Trophoblast cell (in vitro differentiated cells and primary cell): Measurements from ENCODE around the gene HIVEP3.

ENCODE experiments used
- DNase-seq, 2 donors: peaks; one replicate each; pipeline ENCODE4 v3.0.0-alpha.2; 2016
- H2AFZ ChIP-seq: 2 replicates; pipeline ENCODE4 v1.6.1; 2013; ENCODE audit warnings: low read length, moderate library complexity, mild to moderate bottlenecking; ENCODE audit not compliant: insufficient read depth, poor library complexity
- H2AK5ac ChIP-seq: 2 replicates; pipeline ENCODE4 v1.6.1; 2013; ENCODE audit warnings: mild to moderate bottlenecking, low read length
- H2BK120ac ChIP-seq: 2 replicates; pipeline ENCODE4 v1.6.1; 2013; ENCODE audit warnings: low read length, mild to moderate bottlenecking, moderate library complexity; ENCODE audit not compliant: insufficient read depth, poor library complexity
- H2BK12ac ChIP-seq: 2 replicates; pipeline ENCODE4 v1.6.1; 2013; ENCODE audit warnings: mild to moderate bottlenecking, low read length, moderate library complexity
- H2BK5ac ChIP-seq: 2 replicates; pipeline ENCODE4 v1.6.1; 2013; ENCODE audit warnings: low read length, low read depth, moderate library complexity, mild to moderate bottlenecking; ENCODE audit not compliant: poor library complexity
- H3K14ac ChIP-seq: 2 replicates; pipeline ENCODE4 v1.6.1; 2013; ENCODE audit warnings: mild to moderate bottlenecking, low read length
- H3K18ac ChIP-seq: 2 replicates; pipeline ENCODE4 v1.6.1; 2013; ENCODE audit warnings: mild to moderate bottlenecking, low read length
- H3K23ac ChIP-seq: 2 replicates; pipeline ENCODE4 v1.6.1; 2013; ENCODE audit warnings: low read length
- H3K27ac ChIP-seq: 2 replicates; pipeline ENCODE4 v1.5.1; 2013; ENCODE audit warnings: low read depth, mild to moderate bottlenecking, inconsistent platforms, low read length, moderate library complexity
- H3K27me3 ChIP-seq: 2 replicates; pipeline ENCODE4 v1.6.1; 2013; ENCODE audit warnings: inconsistent platforms, mild to moderate bottlenecking, low read length, moderate library complexity; ENCODE audit not compliant: insufficient read depth
- H3K36me3 ChIP-seq, 2 experiments: 1 replicate in 1 of 2; 2 replicates in 1 of 2; pipeline ENCODE4 v1.6.1; 2013; ENCODE audit warnings: low read length in 2 of 2, mild to moderate bottlenecking in 2 of 2, moderate library complexity in 1 of 2; ENCODE audit not compliant: insufficient read depth in 2 of 2, control insufficient read depth in 1 of 2
- H3K4ac ChIP-seq: 2 replicates; pipeline ENCODE4 v1.6.1; 2013; ENCODE audit warnings: low read depth, mild to moderate bottlenecking, low read length, moderate library complexity
- H3K4me1 ChIP-seq, 2 experiments: 1 replicate in 1 of 2; 2 replicates in 1 of 2; pipeline ENCODE4 v1.6.1; 2013; ENCODE audit warnings: low read length in 2 of 2, mild to moderate bottlenecking in 2 of 2, moderate library complexity in 1 of 2; ENCODE audit not compliant: insufficient read depth in 2 of 2, control insufficient read depth in 1 of 2
- H3K4me2 ChIP-seq: 2 replicates; pipeline ENCODE4 v1.6.1; 2013; ENCODE audit warnings: inconsistent platforms, mild to moderate bottlenecking, low read length, moderate library complexity
- H3K4me3 ChIP-seq: 2 replicates; pipeline ENCODE4 v1.5.1; 2013; ENCODE audit warnings: mild to moderate bottlenecking, low read depth, low read length, inconsistent platforms
- H3K79me1 ChIP-seq: one replicate; pipeline ENCODE4 v1.6.1; 2013; ENCODE audit warnings: low read length
- H3K79me2 ChIP-seq: 2 replicates; pipeline ENCODE4 v1.6.1; 2013; ENCODE audit warnings: low read length, mild to moderate bottlenecking; ENCODE audit not compliant: control insufficient read depth, insufficient read depth, poor library complexity
- H3K9ac ChIP-seq: 2 replicates; pipeline ENCODE4 v1.6.1; 2013; ENCODE audit warnings: mild to moderate bottlenecking, low read length
- H3K9me3 ChIP-seq: 2 replicates; pipeline ENCODE4 v1.6.1; 2013; ENCODE audit warnings: low read depth, mild to moderate bottlenecking, control low read depth, inconsistent platforms, low read length; ENCODE audit not compliant: insufficient read depth
- H4K12ac ChIP-seq: 2 replicates; pipeline ENCODE4 v1.6.1; 2013; ENCODE audit warnings: low read depth, mild to moderate bottlenecking, low read length, moderate library complexity
- H4K8ac ChIP-seq: 2 replicates; pipeline ENCODE4 v1.6.1; 2013; ENCODE audit warnings: low read depth, mild to moderate bottlenecking, low read length, moderate library complexity
- H4K91ac ChIP-seq: one replicate; pipeline ENCODE4 v1.6.1; 2013; ENCODE audit warnings: low read depth, mild to moderate bottlenecking, low read length, moderate library complexity
- WGBS: extraction: QIAGEN DNeasy Blood & Tissue Kit; methylation state at CpG from one replicate; pipeline ENCODE4 v1.1.7; 2013; ENCODE audit warnings: missing lambda C conversion rate; ENCODE audit not compliant: insufficient read length, insufficient coverage; ENCODE audit errors: extremely low coverage; 5-methylcytosine and 5-hydroxymethylcytosine counted together

Gene HIVEP3

GRCh38 chr1:41566969-41567368 lies 351.8 kb downstream of the HIVEP3 start:
- H3K27ac ChIP-seq = no peak overlapping the region
- H4K91ac ChIP-seq = no peak overlapping the region
- no peak overlapping the region for H2AK5ac ChIP-seq
- H3K18ac ChIP-seq = no peak overlapping the region
- no peak for DNase-seq
- H3K79me2 ChIP-seq = no peaks in the 10 kb centered on the region
- no peak overlapping the region for H3K4ac ChIP-seq
- H2BK12ac ChIP-seq = no peak overlapping the region
- no peak overlapping the region for H2BK120ac ChIP-seq
- no peak overlapping the region for H4K12ac ChIP-seq
- H3K27me3 ChIP-seq = peaks cover 2% of the 10 kb centered on the region
- H3K4me1 ChIP-seq = no peaks in the 10 kb centered on the region
- H3K23ac ChIP-seq = no peak overlapping the region
- peaks cover 3% of the 10 kb centered on the region for H3K9me3 ChIP-seq
- H3K4me2 ChIP-seq = no peak overlapping the region
- no CpG with 5 or more reads among the region's 2 CpGs for WGBS
- no peak overlapping the region for H4K8ac ChIP-seq
- no peak overlapping the region for H2AFZ ChIP-seq
- no peaks in the 10 kb centered on the region for H3K79me1 ChIP-seq
- no peaks in the 10 kb centered on the region for H3K36me3 ChIP-seq
- H3K14ac ChIP-seq = no peak overlapping the region
- no peak overlapping the region for H3K4me3 ChIP-seq
- H3K9ac ChIP-seq = no peak overlapping the region
- no peak overlapping the region for H2BK5ac ChIP-seq

- Histone ChIP-seq H3K4me1 (no peaks in the 10 kb centered on the region), H2AFZ (no peak overlapping the region), H3K36me3 (no peaks in the 10 kb centered on the region), H3K79me2 (no peaks in the 10 kb centered on the region), H4K12ac (no peak overlapping the region), H2BK12ac (no peak overlapping the region), H3K14ac (no peak overlapping the region), H2AK5ac (no peak overlapping the region), H3K27ac (no peak overlapping the region), H2BK120ac (no peak overlapping the region), H3K4me3 (no peak overlapping the region), H3K4ac (no peak overlapping the region), H3K9ac (no peak overlapping the region), H3K79me1 (no peaks in the 10 kb centered on the region), H2BK5ac (no peak overlapping the region), H3K23ac (no peak overlapping the region), H3K9me3 (peaks cover 3% of the 10 kb centered on the region), H3K27me3 (peaks cover 2% of the 10 kb centered on the region), H3K18ac (no peak overlapping the region), H3K4me2 (no peak overlapping the region), H4K91ac (no peak overlapping the region), H4K8ac (no peak overlapping the region)
- WGBS = no CpG with 5 or more reads among the region's 5 CpGs
- no peak for DNase-seq
These were observed 352.3 kb downstream of the HIVEP3 start for GRCh38 chr1:41566274-41566885.

- no peak overlapping the region for H3K27ac ChIP-seq
- WGBS = no CpG with 5 or more reads among the region's 9 CpGs
- H3K79me1 ChIP-seq = no peaks in the 10 kb centered on the region
- no peak overlapping the region for H4K12ac ChIP-seq
- no peak overlapping the region for H3K4ac ChIP-seq
- H3K36me3 ChIP-seq = no peaks in the 10 kb centered on the region
- H2BK120ac ChIP-seq = no peak overlapping the region
- no peak overlapping the region for H2AK5ac ChIP-seq
- H3K23ac ChIP-seq = no peak overlapping the region
- H3K9ac ChIP-seq = no peak overlapping the region
- H4K8ac ChIP-seq = no peak overlapping the region
- DNase-seq = no peak
- H2BK5ac ChIP-seq = no peak overlapping the region
- no peak overlapping the region for H4K91ac ChIP-seq
- no peaks in the 10 kb centered on the region for H3K79me2 ChIP-seq
- no peak overlapping the region for H3K4me3 ChIP-seq
- no peak overlapping the region for H2BK12ac ChIP-seq
- H3K27me3 ChIP-seq = no peaks in the 10 kb centered on the region
- no peak overlapping the region for H2AFZ ChIP-seq
- no peaks in the 10 kb centered on the region for H3K4me1 ChIP-seq
- H3K14ac ChIP-seq = no peak overlapping the region
- peaks cover 3% of the 10 kb centered on the region for H3K9me3 ChIP-seq
- no peak overlapping the region for H3K18ac ChIP-seq
- H3K4me2 ChIP-seq = no peak overlapping the region
These were observed 353.8 kb downstream of the HIVEP3 start for GRCh38 chr1:41564741-41565475.

GRCh38 chr1:41562328-41562727 lies 356.4 kb downstream of the HIVEP3 start:
- H3K4me2 ChIP-seq = no peak overlapping the region
- H2BK120ac ChIP-seq = no peak overlapping the region
- no peak overlapping the region for H3K4me3 ChIP-seq
- H4K8ac ChIP-seq = no peak overlapping the region
- H2AFZ ChIP-seq = no peak overlapping the region
- no peak overlapping the region for H2BK12ac ChIP-seq
- no peaks in the 10 kb centered on the region for H3K9me3 ChIP-seq
- H3K79me1 ChIP-seq = no peaks in the 10 kb centered on the region
- H3K27ac ChIP-seq = no peak overlapping the region
- no peak for DNase-seq
- no peak overlapping the region for H2AK5ac ChIP-seq
- no peaks in the 10 kb centered on the region for H3K79me2 ChIP-seq
- no peak overlapping the region for H4K12ac ChIP-seq
- H3K9ac ChIP-seq = no peak overlapping the region
- no peak overlapping the region for H3K18ac ChIP-seq
- no peaks in the 10 kb centered on the region for H3K36me3 ChIP-seq
- H3K4ac ChIP-seq = no peak overlapping the region
- no peak overlapping the region for H3K23ac ChIP-seq
- H3K4me1 ChIP-seq = no peaks in the 10 kb centered on the region
- no peaks in the 10 kb centered on the region for H3K27me3 ChIP-seq
- no peak overlapping the region for H3K14ac ChIP-seq
- H2BK5ac ChIP-seq = no peak overlapping the region
- no peak overlapping the region for H4K91ac ChIP-seq
